Fibroblast of lung (primary cell): Measurements from ENCODE around the gene STK32B. TPM values are rescaled to one million over a fixed set of nuclear protein-coding genes. Genes with fewer than 3 reads are reported as not detected.

Experiments used
- DNase-seq, 2 donors: peaks; one replicate each; pipeline versions ENCODE4 v3.0.0 to v3.0.0-alpha.2; 2010; ENCODE audit warnings: low read depth in 2 of 2
- H2AFZ ChIP-seq: 2 replicates; pipeline ENCODE4 v1.5.1; 2012; ENCODE audit warnings: low read length, control low read depth, inconsistent platforms
- H3K27ac ChIP-seq: 2 replicates; pipeline ENCODE4 v1.5.1; 2011; ENCODE audit warnings: low read length, control low read depth; ENCODE audit not compliant: insufficient read depth
- H3K27me3 ChIP-seq: 2 replicates; pipeline ENCODE4 v1.5.1; 2011; ENCODE audit warnings: mild to moderate bottlenecking, low read length; ENCODE audit not compliant: control insufficient read depth, insufficient read depth
- H3K36me3 ChIP-seq: 2 replicates; pipeline ENCODE4 v1.5.1; 2011; ENCODE audit warnings: low read length; ENCODE audit not compliant: control insufficient read depth, insufficient read depth
- H3K4me1 ChIP-seq: 2 replicates; pipeline ENCODE4 v1.5.1; 2011; ENCODE audit warnings: low read length; ENCODE audit not compliant: control insufficient read depth, insufficient read depth; ENCODE audit errors: extremely low read depth
- H3K4me2 ChIP-seq: 2 replicates; pipeline ENCODE4 v1.5.1; 2011; ENCODE audit warnings: low read length, control low read depth; ENCODE audit not compliant: insufficient read depth; ENCODE audit errors: extremely low read depth
- H3K4me3 ChIP-seq, 4 experiments: fragments of 200-600 bp in 1 of 4; sonication (generic) in 1 of 4; replicated peaks in 1 of 4; 2 replicates each; pipeline ENCODE4 v1.5.1; 2011 to 2016; ENCODE audit warnings: low read length in 4 of 4, low read depth in 3 of 4, mild to moderate bottlenecking in 3 of 4, control low read depth in 2 of 4, inconsistent platforms in 1 of 4, mixed read lengths in 1 of 4; ENCODE audit not compliant: insufficient read depth in 1 of 4; ENCODE audit errors: control extremely low read depth in 1 of 4
- H3K79me2 ChIP-seq: 2 replicates; pipeline ENCODE4 v1.5.1; 2012; ENCODE audit warnings: mild to moderate bottlenecking, low read length, inconsistent platforms; ENCODE audit not compliant: control insufficient read depth, insufficient read depth
- H3K9ac ChIP-seq: 2 replicates; pipeline ENCODE4 v1.5.1; 2011; ENCODE audit warnings: mild to moderate bottlenecking, low read length, control low read depth; ENCODE audit not compliant: insufficient read depth
- H3K9me3 ChIP-seq: 2 replicates; pipeline ENCODE4 v1.5.1; 2012; ENCODE audit warnings: low read depth, low read length; ENCODE audit not compliant: control insufficient read depth, insufficient read depth
- H4K20me1 ChIP-seq: 2 replicates; pipeline ENCODE4 v1.5.1; 2011; ENCODE audit warnings: low read length; ENCODE audit not compliant: control insufficient read depth, insufficient read depth; ENCODE audit errors: extremely low read depth
- CTCF ChIP-seq, 2 donors: IDR thresholded peaks in 1 of 2; conservative IDR thresholded peaks in 1 of 2; 1 replicate in 1 of 2; 2 replicates in 1 of 2; pipeline ENCODE4 v1.5.1; 2011 to 2012; ENCODE audit warnings: low read length in 2 of 2, control low read depth in 1 of 2, inconsistent platforms in 1 of 2, low read depth in 1 of 2, mild to moderate bottlenecking in 1 of 2
- EZH2 ChIP-seq: IDR thresholded peaks from 2 replicates; pipeline ENCODE4 v1.5.1; 2012; ENCODE audit warnings: low read length, control low read depth, mild to moderate bottlenecking; ENCODE audit errors: missing control alignments
- polyA plus RNA-seq, 2 donors: library from polyadenylated mRNA; depleted of rRNA in 1 of 2; stranded (reverse) in 1 of 2; unstranded in 1 of 2; fragments of >200 nt; gene quantifications; 2 replicates each; pipeline ENCODE4 v1.2.1, GENCODE V29; 2011 to 2012; ENCODE audit warnings: missing spikeins in 1 of 2
- total RNA-seq: library from RNA; depleted of rRNA; stranded (reverse); fragments of >200 nt; gene quantifications from 2 replicates; pipeline ENCODE4 v1.2.1, GENCODE V29; 2014

STK32B gene
- total and polyA plus RNA-seq, 2 donors (not counting 1 experiment from before 2014, with no cell fraction given) = 0.50 to 1.4 TPM

- H3K4me3 ChIP-seq = no peak overlapping the region
- no peak overlapping the region for H2AFZ ChIP-seq
- no peaks in the 10 kb centered on the region for H3K79me2 ChIP-seq
- TF ChIP-seq CTCF (conservative IDR thresholded peaks at IDR 0.05 in 1 of 2, IDR thresholded peaks at IDR 0.05 in 1 of 2; ENCODE audit: low read depth in 1 of 2, low read length in 2 of 2) = no peak
- no peak for TF ChIP-seq EZH2
- H4K20me1 ChIP-seq = no peaks in the 10 kb centered on the region
- H3K4me2 ChIP-seq = no peak overlapping the region
- no peak overlapping the region for H3K9ac ChIP-seq
- no peaks in the 10 kb centered on the region for H3K4me1 ChIP-seq
- no peak overlapping the region for H3K27ac ChIP-seq
- H3K36me3 ChIP-seq = no peaks in the 10 kb centered on the region
- no peaks in the 10 kb centered on the region for H3K27me3 ChIP-seq
- no peak for DNase-seq
- no peaks in the 10 kb centered on the region for H3K9me3 ChIP-seq
Measured at GRCh38 chr4:5479518-5480060, 428.3 kb downstream of the STK32B start.

- H3K27me3 ChIP-seq = no peaks in the 10 kb centered on the region
- H3K79me2 ChIP-seq = no peaks in the 10 kb centered on the region
- no peak overlapping the region for H3K27ac ChIP-seq
- peak in 1 of 2 donors; percentile 15 for DNase-seq
- no peak overlapping the region for H3K4me2 ChIP-seq
- no peak overlapping the region for H2AFZ ChIP-seq
- H3K9me3 ChIP-seq = no peaks in the 10 kb centered on the region
- H3K36me3 ChIP-seq = no peaks in the 10 kb centered on the region
- no peak for TF ChIP-seq EZH2
- no peak for TF ChIP-seq CTCF (conservative IDR thresholded peaks at IDR 0.05 in 1 of 2, IDR thresholded peaks at IDR 0.05 in 1 of 2; ENCODE audit: low read depth in 1 of 2, low read length in 2 of 2)
- no peak overlapping the region for H3K4me3 ChIP-seq
- no peaks in the 10 kb centered on the region for H3K4me1 ChIP-seq
- no peaks in the 10 kb centered on the region for H4K20me1 ChIP-seq
- H3K9ac ChIP-seq = no peak overlapping the region
Measured at GRCh38 chr4:5488413-5488812, 437.1 kb downstream of the STK32B start.

GRCh38 chr4:5489260-5489659, 438.0 kb downstream of the STK32B start:
- H3K4me3 ChIP-seq = no peak overlapping the region

More at GRCh38 chr4:5489260-5489659, 438.0 kb downstream of the STK32B start:
- DNase-seq = no peak
- Histone ChIP-seq H3K9me3 (no peaks in the 10 kb centered on the region), H3K9ac (no peak overlapping the region), H3K79me2 (no peaks in the 10 kb centered on the region), H3K36me3 (no peaks in the 10 kb centered on the region), H4K20me1 (no peaks in the 10 kb centered on the region), H3K27me3 (no peaks in the 10 kb centered on the region), H3K27ac (no peak overlapping the region), H3K4me1 (no peaks in the 10 kb centered on the region), H3K4me2 (no peak overlapping the region), H2AFZ (no peak overlapping the region)
- TF ChIP-seq CTCF (conservative IDR thresholded peaks at IDR 0.05 in 1 of 2, IDR thresholded peaks at IDR 0.05 in 1 of 2; ENCODE audit: low read depth in 1 of 2, low read length in 2 of 2) (no peak), EZH2 (no peak)
